Stimulated activated CD8-positive, alpha-beta memory T cell treated with anti-CD3 and anti-CD28 coated beads, Interleukin-2, amount 100 ng/mL, for 1 hour (primary cell): ENCODE data around the gene NTRK1.

Experiments
- DNase-seq, 2 donors: peaks; one replicate each; pipeline ENCODE4 v3.0.0-alpha.2; 2020; ENCODE audit warnings: low read depth in 2 of 2

NTRK1 gene

DNA sequence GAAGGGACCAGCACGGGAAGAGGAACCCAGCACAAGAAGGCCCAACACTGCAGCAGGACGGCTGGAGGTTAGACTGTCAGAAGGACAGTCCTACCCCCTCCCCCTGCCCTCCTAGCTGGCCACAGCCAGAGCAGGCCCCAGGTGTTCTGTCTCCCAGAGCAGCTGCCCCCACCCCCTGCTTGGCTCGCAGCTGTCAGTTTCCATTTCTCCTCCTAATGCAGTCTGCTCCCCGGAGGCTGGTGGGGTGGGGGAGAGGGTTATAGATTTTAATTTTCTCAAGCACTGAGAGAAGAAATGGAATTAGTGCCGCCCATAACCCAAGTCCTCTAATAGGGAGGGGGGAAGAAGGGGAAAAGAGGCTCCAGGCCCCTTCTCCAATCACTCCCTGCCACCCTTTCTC, 19.8 kb downstream of the NTRK1 start:
- no peak for DNase-seq

DNA sequence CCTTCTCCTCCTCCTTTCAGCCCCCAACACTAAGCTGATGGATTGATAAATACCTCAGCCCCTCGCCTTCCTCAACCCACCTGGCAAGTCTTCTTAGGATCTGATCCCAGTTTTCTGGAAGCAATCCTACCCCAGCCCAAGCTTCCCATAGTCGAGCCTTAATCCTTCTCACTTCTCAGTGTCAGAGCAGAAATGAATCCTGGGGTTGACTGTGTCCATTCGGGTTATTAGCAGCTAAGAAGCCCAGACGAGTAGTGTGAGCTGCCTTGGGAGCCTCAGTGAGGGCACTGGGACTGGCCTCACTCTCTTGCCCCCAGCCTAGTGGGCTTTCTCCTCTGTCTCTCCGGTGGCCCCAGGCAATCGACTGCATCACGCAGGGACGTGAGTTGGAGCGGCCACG, 20.4 kb downstream of the NTRK1 start:
- no peak for DNase-seq

DNA sequence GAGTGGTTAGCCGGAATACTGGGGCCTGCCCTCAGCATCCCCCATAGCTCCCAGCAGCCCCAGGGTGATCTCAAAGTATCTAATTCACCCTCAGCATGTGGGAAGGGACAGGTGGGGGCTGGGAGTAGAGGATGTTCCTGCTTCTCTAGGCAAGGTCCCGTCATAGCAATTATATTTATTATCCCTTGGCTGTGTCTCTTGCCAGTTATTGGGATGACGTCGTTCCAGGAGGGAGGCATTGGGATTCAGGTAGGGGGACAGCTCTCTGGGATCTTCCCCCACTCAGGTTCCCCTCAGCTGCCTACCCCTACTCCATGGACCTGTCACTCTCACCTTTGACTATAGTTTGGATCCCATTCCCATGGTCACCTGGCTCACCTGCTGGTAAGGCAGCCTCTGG, 21.0 kb downstream of the NTRK1 start:
- no peak for DNase-seq

DNA sequence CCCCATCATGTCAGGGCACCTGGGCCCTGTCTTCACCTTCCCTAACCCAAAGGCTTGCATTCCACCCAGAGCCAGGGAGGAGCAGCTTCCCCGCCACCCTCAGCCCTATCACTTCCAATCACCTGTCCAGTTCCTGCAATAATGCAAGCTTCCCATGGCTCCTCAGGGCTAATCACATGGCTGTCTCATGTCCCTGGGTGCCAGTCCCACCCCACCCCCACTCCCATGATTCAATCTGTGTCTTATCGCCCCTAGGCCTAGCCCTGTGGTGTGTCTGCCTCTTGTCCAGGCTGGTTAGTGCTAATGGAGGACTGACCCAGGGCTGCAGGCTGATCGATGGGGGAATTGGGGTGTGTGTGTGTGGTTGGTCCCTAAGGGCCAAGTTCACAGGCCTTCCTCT, 21.9 kb downstream of the NTRK1 start:
- DNase-seq = no peak

DNA sequence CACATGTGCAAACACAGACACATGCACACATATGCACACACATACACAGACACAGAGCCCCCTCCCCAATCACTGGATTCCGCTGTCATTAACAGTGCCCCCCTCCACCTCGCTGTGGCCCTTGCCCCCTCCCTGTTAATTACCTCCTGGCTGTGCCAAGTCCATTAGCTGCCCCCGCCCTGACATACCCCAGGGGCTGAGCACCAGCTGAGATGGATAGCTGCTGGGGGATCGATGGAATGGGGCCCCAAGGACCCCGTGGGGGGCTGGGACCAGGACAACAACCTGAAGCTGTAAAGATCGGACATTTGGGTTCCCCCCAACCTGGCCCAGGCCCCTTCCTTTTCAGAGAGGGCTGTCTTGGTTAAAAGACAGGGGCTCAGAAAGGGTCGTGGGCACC, 23.3 kb downstream of the NTRK1 start:
- DNase-seq = no peak

DNA sequence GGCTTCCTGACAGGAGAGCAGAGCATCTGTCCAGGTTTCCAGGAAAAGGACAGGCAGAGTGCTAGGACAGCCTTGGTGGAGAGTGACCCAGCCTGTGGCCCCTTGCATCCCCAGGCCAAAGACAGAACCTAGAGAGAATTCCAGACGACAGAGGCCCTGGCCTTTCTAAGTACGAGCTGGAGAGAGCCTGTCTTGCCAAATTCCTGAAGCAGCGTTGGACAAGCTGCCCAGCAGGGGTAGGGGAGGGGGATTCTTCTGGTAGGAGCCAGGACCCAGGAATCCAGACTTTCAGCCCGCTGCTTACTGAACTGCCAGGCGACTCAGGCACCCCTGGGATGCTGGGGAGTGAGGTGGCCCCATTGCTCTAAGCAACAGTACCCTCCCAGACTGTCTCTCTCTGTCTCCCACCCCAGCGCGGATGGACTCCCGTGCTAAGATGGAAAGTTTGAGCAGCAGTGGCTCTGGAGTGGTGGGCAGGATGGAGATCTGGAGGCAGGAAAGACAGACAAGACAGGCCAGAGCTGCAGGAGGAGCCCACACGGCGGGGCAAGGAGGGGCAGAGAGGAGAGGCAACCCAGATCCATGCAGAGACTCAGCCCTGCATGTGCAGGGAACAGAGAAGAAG, 24.0 kb downstream of the NTRK1 start:
- DNase-seq = no peak

DNA sequence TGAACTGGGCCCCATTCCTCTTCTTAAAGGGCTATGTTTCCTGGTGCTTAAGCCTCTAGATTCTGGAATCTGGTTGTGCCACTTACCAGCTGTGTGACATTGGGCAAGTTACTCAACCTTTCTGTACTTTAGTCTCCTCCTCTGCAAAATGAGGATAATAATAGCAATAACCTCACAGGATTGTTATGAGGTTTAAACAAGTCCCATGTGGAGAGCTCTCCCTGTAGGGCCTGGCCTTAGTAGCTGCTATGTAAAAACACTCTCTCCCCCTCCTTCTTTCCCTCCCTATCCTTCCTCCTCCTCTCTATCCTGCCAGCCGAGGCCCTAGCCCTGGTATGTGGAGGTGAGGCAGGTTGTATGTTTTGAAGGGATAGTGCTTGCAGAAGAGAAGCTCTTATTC, 24.6 kb downstream of the NTRK1 start:
- DNase-seq = no peak

DNA sequence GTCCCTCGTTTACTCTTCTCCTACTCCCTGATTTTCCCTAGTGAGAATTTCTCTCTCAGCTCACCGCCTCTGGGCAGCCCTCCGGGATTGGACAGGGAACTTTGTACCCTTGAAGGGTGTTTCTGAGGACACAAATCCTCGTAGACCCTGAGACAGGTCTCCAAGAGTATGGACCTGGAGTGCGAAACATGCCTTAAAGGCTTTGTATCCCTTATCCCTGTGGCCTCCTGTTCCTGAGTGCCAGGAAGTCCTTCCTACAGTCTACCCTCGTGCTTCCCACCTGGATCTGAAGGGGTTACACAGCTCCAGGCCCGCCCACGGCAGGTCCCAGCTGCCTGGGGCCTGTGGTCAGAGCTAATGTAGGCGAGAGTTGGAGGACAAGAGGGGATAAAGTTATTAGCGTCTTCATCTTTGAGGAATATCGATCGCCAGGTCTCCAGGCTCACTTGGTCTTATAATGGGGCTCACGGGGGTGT, 25.3 kb downstream of the NTRK1 start:
- no peak for DNase-seq

DNA sequence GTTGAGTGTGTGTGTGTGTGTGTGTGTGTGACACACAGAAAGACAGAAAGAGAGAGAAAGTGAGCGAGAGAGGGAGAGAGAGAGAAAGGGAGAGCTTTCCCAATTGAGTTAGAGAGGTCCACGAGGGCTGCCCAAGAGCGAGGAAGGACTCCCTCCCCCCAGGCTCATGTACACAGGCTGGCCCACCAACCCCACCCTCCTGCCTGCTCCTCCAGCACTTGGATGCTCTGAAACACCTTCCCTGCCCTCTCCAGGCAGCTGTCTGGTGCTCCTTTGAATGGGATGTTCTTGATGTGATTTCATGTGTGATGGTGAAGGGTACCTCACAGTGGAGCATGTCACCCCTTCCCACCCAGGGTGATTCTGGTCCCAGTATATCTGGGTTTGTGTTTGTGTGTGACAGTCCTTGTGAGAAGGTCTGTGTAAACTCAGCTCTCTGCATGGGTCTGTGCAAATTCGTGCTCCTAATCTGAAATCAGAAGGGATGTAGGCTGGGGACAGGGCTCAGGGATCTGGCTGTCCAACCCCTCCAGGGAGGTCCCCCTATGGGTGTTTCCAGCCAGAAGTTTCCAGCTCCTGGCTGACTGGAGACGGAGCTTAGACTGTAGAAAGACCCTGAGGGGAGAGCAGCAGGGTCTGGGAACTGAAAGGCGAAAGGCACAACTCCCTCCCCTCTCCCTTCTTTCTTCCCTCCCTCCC, 26.1 kb downstream of the NTRK1 start:
- DNase-seq = no peak

DNA sequence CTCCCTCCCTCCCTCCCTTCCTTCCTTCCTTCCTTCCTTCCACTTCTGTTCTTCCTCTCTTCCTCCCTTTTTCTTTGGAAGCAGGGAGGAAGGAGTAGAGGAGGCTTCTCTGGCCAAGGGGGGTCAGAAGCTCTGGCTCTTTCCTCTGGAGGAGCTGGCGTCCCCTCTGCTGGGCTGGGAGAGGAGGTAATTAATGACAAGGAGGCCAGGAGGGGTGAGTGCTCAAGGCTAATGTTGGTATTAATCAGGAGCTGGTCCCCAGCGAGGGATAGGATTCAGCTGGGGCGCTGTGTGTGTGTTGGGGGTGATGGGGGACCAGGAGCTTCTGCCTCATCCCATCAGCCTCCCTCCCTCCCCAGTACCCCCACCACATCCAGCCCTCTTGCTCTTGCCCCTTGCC, 26.7 kb downstream of the NTRK1 start:
- no peak for DNase-seq

DNA sequence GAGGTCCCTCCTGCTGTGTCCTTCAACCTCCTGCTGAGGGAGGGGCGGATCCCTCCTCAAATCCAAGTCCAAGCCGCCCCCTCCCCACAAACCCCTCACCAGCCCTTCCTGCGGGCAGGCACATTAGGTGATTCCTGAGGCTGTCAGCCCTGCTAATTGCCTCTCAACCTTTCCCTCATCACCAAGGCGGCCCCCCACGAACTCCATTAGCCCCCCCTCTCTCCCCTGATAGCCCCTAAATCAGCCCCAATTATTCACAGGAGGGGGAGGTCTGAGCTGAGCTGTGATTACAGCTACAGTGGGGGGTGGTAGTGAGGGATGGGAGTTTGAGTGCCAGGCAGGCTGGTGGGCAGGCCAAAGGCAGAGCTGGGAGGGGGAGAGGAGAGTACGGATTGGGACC, 27.1 kb downstream of the NTRK1 start:
- DNase-seq = no peak

DNA sequence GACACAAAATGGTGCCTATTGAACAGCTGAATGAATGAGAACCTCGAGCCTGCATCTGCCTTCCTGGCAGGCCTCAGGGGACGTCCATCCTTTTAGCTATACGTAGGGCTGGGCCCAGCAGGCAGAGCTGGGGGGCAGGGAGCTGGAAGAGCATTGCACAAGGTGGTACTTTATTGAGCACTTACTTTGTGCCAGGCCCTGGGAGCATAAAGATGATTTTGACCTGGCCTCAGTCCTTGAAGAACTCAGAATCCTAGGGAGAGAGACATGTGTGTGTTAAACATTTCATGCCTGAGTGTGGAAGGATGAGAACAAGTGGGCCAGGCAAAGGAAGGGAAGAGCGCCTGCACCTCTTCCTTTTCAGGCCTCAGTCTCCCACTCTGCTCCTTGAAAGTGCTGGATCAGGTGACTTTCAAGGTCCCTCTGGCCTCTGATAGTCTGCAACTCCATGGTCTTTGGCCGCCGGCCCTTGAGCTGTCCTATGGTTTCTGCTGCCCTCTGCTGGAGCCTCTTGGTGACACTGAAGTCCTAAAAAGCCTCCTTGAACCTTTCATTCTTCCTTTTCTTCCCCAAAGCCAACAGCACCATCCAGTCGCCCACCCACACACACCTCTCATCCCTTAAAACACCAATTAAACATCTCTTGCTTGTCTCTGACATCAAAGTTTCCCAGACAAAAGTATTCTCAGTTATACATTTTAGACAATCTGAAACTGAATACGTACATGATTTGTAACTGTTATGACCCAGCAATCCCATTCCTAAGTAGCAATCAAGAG, 29.3 kb downstream of the NTRK1 start:
- peak in 1 of 2 donors; percentile 42 for DNase-seq

DNA sequence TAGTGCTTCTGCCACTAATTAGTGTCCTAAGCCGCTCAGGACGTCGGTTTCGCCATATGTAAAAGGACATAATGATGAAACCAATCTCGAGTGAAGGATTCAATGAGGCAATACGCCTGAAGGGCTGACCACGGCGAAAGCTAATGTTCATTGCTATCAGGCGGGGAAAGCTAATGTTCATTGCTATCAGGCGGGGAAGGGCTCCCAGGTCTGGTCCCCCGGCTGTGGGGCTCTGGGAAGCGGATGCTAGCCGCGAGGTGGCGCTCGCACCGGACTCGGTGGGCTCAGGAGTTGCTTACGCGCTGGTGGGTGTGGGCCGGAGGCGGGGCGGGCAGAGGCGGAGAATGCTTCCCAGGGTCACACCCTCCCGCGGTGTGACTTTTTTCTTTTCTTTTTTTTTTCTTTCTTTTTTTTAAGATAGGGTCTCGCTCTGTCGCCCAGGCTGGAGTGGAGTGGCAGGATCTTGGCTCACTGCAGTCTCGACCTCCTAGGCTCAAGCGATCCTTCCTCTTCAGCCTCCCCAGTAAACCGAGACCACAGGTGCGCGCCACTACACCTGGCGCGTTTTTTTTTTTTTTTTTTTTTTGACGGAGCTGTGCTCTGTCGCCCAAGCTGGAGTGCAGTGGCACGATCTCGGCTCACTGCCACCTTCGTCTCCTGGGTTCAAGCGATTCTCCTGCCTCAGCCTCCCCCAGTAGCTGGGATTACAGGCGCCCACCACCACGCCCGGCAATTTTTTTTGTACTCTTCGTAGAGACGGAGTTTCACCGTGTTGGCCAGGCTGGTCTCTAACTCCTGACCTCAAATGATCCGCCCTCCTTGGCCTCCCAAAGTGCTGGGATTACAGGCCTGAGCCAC, 31.8 kb downstream of the NTRK1 start:
- peak; percentile 61 to 73 for DNase-seq

DNA sequence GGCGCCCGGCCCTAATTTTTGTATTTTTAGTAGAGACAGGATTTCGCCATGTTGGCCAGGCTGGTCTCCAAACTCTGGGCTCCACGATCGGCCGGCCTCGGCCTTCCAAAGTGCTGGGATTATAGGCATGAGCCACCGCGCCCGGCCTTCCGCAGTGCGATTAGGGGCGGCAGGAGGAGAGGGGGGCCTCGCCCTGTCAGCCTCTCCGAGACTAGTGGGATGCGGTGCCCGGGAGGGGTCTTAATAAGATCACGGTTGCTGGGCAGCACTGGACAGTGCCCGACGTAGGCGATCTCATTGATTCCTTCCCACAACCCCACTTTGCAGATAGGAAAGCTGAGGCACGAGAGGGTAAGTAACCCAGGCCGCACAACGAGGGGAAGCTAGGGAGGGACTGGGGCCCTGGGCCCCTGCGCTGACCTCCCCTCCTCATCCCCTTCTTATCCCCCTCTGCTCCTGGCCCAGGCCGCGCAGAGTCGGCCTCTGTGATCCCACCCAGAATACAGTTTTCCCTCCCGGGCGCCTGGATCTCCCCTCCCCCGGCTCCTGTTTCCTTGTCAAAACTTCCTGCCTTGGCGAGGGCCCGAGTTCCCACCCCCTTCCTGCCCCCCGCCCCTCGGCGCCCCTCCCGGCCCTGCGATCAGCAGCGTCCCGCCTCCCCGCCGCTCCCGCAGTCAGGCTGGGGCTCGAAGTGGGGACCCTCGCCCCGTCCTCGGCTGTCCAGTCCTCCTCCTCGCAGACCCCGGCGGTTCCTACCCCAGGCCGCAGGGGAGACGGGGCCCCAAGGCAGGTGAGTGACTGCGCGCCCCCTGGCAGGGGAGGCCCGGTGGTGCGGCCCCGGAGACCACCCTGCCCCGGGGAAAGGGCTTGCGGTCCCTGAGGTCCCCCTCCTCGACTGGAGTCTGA, 32.6 kb downstream of the NTRK1 start, which contains the start of gene PEAR1:
PEAR1 (plus strand) TSS at position 671 of the 906 bp plus-strand sequence. CDS start 10,209 bp downstream, outside the sequence.
- DNase-seq = no peak

DNA sequence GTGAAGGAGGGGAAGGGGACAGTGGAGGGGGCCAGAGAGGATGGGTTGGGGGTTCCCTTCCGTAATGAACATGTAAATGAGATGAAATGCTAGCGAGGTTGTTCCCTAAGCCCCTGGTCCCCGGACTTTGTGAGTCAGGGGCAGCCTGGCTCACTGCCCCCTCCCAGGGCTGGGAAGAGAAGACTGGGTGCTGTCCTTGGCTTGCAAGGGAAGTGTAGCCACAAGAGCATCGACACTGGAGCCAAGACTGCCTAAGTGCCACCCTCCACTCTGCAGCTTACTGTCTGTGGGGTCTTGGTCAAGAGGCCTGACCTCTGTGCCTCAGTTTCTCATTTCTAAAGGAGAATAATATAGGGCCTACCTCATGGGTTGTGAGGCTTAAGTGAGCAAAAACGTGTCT, 33.3 kb downstream of the NTRK1 start:
- no peak for DNase-seq

DNA sequence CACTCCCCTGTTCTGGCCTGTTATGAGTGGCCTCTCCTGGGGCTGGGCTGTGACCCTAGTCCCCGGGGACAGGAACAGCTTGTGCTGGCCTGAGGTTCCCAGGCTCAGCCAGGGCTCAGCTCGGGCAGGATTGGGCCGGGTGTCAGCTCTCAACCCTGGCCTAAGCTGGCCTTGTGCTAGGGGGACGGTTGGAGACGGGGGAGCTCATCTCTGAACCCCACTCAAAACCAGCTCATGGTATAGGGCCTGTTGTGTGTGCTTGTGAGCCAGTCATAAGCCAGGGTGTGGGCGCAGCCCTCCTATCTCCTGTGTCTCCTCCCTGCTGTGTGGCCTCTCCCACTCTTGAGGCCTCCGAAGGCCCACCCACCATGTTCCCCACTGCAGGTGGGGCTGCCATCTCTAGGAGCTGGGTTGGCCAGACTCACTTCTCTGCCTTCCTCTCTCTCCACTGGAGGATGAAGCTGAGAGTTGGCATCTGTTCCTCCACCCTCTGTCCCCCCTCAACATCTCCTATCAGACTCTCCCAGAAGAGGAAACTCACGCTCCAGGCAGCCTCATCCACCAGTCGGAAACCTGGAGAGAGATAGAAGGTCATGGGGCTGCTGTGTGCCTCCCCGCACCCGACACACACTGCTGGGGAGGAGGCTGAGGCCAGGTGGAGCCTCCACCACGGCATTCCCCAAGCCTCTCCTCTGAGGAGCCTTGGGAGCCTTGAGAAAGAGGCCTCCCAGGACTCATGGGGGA, 34.2 kb downstream of the NTRK1 start:
- DNase-seq = no peak

DNA sequence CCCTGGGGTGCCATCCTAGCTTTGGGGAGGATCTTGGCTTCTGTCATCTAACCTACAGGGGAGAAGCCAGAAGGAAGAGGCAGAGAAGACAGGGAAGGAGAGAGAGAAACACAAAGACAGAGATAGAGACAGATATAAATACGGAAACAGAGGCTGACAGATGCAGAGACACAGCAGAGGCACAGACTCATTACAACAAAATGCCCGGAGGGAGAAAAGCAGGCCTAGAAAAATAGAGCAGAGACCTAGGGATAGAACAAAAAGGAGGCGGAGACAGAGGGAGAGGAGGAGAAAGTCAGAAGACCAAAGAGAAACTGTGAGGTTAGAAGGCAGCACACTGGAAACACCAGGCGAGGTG, 34.8 kb downstream of the NTRK1 start:
- no peak for DNase-seq

DNA sequence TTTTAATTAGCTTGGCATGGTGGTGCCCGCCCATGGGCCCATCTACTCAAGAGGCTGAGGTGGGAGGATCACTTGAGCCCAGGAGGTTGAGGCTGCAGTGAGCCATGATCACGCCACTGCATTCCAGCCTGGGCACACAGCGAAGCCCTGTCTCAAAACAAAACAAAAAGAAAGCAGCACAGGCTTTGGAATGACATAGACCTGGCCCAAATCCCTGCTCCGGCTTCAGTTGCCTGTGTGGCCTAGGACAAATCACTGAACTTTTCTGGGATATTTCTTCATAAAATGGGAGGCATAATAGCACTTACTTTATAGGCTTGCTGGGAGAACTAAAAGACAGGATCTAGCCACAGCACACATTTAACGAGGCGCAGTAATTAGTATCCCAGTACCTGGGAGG, 35.3 kb downstream of the NTRK1 start:
- no peak for DNase-seq

DNA sequence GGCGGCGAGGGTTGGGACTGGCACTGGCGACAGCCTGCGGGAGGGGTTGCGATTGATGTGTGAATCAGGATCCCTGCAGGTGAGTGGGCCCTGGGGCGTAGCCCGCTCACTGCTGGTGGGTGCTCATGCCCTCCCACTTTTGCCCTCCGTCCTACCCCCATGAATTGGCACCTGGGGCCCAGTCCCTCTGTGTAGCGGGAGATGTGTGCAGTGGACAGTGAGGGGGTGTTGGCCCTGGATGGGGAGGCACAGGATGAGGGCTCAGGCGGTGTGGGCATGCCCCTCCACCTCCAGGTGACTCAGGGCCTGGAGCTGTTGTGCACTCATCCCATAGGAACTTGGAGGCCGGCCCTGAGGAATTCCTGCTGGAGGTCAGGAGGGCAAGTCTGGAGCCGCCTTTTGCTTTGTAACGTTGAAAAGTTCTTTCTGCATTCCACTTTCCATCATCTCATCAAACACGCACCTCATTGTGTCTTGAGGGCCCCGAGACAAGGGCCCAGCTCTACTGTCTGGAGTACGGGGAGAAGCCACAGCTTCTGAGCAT, 35.9 kb downstream of the NTRK1 start:
- DNase-seq = no peak
